HG03108 (cell line): Measurements from ENCODE around the gene GID8.

Experiments
- ATAC-seq: cut with Tn5 transposase; IDR thresholded peaks from one replicate; pipeline ENCODE4 v1.9.1; 2021; ENCODE audit warnings: moderate library complexity; ENCODE audit not compliant: unreplicated experiment

Gene GID8

DNA sequence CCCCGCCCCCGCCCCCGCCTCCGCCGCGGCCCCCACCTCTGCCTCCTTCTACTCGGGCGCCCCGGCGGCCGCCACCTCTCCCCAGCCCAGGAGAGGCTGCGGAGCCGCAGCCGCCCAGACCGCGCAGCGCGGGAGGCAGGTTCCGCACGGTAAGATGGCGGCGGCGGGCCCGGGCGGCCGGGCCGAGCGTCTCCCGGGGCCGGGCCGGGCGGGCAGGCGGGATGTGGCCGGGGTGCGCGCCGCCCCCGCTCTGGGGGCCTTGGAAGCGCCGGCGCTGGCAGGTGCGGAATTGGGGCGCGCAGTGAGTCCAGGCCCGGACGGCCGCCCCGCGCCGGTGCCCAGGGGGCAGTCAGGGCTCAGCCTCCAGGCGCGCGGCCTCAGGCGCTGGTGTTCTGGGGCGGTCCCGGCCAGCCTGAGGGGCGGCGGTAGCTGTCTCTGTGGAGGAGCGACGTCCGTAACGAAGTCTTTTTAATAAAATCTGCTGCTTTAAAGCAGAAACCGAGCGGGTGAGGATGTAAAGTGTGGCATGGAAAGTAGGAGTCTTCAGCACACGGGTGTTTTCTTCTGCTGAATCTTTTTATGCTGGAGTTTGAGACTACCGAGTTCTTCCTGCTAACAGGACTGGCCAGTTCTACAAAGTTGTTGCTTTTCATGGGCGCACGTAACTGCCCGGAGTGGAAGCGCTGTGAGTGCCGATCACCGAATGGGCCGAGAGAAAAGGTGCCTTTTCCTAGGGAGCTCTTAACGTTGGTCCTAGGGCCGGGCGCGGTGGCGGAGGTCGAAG lies at the start of gene GID8:
GID8 (plus strand) TSS at position 43 of the 784 bp plus-strand sequence. CDS start 3,356 bp downstream, outside the sequence.
- ATAC-seq: peak; percentile 37

DNA sequence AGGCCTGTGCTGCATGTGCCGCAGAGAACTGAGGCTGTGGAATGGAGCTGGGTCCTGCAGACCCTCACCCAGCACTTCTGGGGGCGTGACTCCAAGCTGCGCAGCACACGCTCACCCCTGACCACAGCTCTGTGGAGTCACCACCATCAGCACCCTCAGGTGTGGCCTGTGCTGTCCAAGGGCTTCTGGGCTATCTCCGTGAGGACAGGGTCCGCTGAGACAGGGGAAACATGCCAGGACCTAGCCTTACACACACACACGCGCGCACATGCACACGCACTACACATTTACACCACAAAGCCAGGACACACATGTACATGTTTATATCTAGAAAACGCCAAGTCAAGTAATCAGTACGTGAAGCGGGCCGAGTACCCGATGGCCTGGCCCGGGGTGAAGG lies 49.5 kb upstream of the GID8 start:
- no peak for ATAC-seq

DNA sequence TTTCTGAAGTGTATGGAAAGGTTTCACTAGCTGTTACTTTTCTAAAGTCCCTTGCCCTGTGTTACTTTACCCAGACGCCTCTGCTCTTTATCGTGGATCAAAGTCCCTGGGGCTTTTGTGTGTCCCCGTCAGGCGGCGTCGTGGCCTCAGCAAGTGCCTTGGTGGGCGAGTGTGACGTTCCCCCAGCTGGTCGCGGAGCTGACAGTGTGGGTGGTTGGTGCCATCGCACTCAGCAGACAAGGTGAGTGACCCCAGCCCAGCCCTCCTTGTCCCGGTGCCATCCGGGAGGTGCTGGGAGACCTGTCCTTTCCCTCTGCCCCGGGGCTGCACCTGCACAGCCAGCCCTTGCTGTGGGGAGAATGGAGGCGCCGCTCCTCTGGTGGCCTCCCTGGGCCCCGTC lies 49.0 kb upstream of the GID8 start:
- no peak for ATAC-seq

DNA sequence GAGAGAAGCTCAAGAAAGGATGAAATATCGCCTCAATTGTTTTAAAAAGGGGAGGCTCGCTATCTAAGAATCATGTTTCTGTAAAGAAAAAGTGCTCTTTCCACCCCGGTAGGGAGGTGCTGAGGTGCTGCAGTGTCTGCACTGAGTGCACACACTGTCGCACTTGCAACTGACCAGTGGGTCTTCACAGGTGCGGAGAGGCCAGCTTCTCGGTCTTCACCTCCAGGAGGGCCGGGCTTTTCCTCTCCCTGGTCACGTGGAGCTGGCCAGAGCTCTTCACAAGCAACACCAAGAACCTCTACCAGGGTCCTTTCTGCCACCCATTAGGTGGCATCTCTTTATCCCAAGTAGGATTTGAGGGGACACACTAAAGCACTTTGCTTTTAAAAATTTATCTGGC lies 48.5 kb upstream of the GID8 start:
- no peak for ATAC-seq

DNA sequence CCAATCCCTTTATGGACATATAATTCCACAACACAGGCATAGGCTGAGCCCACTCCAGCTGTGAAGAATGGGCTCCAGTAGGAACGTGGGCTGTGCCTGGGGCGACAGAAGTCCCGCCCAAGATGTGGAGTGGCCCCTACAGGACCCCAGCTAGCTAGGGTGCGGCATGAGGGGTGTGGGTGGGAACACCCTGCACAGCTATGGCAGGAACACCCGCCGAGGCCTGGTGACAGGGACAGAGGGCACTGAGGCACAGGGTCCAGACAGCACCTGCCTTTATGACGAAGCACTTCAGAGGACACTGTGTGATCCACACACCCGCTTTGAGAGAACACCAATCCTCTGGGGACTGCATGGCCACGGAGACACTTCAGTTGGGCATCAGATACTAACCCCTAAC lies 48.1 kb upstream of the GID8 start:
- ATAC-seq: no peak

DNA sequence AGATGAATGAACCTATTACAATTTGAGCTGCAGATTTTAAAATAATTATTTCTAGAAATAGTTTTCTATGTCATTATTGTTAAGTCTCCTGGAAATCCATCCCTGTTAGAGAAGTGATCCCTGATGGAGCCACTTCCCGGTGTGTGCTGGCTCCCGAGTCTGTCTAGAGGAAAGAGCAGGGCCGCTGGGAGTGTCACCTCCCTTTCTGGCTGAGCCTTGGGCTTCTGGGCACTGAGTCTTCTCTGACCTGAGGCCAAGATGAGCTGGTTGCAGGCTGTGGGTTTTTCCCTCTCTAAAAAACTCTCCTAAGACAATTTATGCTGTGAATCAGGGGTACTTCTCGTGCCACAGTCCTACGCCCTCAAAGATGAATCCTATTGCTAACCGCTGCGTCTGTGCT lies 47.5 kb upstream of the GID8 start:
- no peak for ATAC-seq

DNA sequence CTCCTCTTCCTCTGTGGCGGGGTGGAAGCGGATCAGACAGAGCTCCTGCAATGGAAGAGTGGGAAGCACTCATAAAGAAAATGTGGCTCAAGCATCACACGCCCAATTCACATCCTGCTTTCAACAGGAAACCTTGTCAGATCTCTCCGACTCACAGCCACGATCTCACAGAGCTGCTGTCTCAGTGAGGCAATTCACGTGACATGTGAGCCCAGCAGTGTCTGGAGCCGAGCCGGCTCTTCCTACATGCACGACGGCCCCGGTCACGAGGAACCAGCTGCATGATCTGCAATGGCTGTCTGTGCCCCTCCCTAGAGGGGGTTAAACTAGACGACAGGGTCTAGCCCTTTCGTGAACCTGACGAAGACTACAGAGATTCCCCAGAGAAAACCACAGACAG lies 46.8 kb upstream of the GID8 start:
- ATAC-seq: no peak

DNA sequence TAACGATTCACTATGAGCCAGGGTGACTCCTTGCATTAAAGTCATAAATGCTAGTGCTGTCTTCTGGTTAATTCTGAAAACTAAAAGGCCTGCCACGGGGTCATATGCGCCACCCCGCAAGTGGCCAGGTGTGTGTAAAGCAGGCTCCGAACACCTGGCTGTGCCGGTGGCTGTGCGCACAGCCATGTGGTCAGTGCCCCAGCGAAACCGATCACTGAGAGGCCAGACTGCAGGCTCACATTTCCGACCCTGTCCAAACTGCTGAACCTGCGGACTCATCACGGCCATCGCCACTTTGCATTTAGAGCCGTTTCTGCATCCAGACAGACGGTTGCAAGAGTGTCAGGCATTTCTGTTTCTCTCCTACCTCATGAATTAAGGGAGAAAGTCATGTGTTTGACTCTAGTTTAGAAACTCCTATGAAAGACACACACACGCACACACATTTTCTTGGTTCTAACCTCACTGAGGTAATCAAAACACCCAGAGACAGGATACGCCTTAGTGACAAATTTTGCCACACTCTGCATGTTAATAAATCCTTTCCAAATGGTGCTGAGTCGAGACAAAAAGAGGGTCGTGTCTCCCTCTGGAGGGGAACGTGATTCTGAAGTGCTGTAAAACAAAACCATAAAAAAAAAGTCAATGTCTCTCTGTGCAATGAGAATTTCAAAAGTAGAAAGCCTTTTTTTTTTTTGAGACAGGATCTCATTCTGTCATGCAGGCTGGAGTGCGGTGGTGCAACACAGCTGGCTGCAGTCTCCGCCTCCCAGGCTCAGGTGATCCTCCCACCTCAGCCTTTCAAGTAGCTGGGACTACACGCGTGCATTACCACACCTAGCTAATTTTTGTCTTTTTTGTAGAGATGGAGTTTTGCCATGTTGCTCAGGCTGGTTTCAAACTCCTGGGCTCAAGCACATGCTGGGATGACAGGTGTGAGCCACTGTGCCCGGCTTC lies 45.3 kb upstream of the GID8 start:
- ATAC-seq: no peak

DNA sequence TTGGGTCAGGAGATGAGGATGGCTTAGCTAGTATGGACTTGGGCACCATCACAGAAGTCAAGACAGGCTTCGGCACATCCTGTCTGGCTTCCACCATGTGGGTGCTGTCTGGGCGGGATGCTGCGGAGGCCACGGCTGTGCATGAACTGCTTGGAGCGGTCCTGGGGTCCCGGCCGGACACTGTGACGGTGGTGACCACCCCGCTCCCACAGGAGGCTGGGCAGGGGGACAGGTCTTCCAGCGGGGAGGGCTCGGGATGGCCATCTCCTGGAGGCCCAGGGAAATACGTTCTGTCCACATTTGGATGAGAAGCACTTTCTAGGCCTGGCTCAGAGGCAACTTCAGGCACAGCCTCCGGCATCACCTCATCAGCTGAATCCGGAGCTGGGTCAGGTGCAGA lies 44.2 kb upstream of the GID8 start:
- ATAC-seq: no peak

DNA sequence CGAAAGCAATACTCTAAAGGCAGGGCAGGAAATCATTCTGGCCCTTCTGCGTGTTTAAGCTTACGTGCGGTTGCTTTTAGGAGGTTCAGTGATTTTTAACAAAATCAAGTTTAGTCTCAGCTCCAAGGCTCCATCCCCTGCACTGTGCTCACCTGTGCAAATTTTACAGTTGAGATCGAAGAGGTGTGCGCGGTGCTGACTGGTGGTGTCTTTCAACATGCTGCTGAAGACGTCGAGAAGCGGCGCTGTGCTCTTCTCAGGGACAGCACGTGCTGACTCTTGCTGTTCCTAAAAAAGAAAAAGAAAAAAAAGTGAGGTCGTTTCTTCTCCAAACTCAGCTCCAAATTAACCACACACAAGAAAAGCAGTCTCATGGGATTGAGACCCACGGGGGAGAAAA lies 43.7 kb upstream of the GID8 start:
- no peak for ATAC-seq

DNA sequence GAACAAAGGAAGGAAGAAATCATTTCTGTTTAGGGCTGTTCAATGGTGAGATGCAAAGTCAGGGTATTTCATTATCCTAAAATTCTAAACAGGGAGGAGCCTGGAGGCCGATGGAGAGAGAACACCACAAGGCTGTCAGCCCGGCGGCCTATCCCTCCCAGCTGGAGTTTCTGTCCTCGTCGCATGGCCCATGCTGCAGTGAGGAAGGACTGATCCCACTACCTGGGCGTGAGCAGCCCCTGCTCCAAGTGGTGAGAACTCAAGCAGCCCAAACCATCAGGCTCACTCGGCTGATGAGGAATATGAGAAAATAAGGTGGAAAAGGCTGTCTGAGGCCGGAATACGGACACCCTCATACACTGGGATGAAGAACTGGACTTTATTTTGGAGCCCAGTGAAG lies 42.4 kb upstream of the GID8 start:
- no peak for ATAC-seq

DNA sequence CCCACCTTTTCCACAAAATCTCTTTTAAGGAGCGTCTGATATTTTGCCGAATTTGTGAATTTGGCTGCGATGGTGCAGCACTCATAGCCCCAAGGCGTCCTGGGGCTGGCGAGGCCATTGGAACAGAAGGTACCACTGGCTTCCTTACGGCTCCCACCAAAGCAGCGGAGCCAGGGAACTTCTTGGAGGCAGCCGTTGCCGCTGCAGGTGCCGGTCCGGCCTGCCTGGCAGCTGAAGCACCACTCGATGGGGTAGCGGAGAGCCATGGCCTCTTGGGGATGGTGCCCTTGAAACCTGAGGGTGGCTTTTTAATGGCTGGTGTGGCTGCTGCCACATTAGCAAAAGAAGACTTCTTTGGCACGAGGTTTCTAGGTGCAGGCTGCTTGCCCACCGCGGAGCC lies 41.4 kb upstream of the GID8 start:
- ATAC-seq: no peak

DNA sequence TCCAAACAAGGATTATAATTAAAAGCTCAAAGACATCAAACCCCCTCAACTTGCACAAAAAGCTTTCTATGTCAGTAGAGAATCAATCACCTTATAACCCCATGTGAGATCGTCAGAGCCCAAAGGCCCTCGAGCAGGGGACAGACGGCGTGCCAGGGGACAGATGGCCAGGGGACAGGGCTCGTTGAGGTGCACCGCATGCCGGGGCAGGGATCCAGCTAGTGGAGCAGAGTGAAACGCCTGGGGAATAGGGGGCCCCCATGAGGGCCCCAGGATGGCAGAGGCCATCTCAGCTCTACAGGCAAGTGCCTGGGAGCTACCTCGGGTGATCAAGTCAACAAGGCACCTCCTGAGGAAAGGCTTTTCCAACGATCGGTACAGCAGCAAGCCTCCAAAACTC lies 40.3 kb upstream of the GID8 start:
- ATAC-seq: no peak

DNA sequence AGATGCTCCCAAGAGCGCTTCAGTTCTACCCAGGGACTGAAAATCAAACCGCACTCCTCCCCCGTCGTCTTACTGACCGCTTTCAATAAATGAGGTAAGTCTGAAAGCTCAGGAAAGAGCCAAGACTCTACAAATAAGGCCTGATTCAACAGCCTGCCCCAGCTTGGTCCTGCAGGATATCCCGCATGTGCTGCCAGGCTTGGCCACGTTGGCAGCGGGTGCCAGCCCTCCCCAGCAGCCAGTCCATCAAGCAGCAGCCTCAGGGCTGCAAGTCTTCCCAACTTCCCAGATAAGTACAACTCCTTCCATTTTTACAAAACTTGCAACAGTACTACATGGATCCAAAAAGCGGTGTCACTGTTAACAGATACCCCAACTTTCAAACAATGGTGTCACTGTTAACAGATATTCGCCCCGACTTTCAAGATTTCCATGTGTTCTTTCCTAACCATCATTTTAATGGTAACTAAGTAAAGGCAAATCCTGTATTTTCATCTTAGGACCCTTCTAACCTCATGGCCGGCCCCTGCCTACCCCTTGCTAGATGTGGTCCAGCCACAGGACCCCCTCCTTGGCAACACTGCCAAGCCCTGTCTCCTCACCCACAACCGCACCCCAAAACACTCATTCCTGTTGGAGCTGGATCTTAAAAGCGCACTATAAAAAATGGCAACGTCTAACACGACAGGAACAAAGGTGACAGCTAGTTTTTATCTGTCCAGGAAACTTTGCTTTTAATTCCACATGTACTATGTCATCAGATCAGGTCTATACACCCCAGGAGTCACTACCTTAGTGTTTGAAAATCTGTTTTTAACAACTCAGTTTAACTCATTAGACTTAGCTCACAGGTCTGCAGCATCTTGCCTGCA lies 39.6 kb upstream of the GID8 start:
- ATAC-seq: no peak

DNA sequence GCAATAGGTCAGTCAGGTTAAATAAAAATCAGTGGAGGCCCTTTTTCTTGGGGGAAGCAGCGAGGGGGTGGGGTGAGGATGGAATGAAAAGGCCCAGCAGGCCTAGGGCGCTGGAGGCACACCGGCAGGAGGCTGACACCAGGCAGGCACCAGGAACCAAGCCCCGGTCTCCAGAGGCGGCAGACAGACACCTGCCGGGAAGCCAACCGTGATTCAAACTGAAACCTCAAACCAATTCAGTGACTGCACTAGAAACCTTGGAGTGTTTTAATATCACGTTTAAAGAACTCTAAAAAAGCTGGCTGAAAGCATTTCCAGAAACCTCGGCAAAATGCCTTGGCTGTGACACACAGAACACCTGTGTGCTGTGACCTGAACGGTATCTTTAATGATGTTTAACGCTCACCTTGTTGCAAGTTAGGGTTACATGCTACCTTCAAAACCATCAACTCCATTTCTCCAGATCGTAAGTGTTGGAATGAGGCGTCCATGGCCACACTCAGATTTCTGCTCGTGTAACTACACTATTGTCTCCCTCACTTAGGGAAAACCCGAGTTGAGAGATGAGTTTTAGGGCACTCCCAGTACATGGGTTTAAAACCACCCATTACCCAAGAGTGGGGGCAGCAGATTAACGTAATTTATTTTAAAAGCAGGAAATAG lies 38.8 kb upstream of the GID8 start:
- no peak for ATAC-seq

DNA sequence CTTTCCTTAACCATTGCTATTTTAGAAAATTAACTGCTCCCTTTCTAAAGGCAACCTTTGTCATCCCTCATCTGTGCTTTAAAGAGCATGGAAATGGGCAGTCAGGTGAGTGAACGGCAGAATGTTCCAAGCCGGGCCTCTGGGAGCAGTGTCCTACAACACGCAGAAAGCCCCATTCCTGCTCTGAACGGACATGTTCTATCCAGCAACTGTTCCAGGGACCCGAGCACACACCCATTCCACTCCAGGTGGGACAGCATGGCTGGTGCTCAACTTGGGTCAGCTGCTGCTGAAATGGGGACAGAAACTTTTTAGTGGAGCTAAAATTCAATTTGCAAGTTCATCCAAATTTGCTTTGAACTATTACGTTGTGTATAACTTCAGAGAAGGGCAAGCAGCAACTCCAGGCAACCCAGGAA lies 38.3 kb upstream of the GID8 start:
- no peak for ATAC-seq

DNA sequence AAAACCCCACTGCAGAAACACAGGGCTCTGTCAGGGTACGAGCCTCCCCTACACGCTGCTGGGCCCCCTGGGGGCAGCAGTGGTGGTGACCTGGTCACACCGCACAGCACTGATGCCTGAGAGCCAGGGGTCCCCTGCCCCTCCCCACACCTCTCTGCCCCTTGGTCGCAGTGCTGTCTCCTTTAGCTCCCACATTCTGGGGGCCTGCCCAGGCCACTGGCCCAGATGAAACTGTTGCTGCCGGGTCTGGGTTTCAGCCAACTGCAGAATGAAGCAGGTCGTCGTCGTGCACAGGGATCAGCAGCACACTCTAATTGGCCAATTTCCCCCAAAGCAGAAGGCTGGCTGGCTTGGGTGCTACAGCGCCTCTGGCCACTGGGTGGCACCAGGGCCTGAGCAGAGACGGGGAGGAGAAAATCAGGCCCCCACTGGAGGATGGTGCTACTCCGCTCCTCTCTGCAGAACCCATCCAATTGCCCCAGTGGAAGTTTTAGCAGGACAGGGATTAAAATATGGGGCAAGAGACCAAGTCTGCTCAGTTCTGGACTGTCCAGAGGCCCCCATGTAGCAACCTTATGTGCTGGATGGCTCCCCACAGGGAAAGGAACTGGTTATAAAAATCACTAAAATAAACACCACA lies 37.8 kb upstream of the GID8 start:
- ATAC-seq: peak; percentile 78

DNA sequence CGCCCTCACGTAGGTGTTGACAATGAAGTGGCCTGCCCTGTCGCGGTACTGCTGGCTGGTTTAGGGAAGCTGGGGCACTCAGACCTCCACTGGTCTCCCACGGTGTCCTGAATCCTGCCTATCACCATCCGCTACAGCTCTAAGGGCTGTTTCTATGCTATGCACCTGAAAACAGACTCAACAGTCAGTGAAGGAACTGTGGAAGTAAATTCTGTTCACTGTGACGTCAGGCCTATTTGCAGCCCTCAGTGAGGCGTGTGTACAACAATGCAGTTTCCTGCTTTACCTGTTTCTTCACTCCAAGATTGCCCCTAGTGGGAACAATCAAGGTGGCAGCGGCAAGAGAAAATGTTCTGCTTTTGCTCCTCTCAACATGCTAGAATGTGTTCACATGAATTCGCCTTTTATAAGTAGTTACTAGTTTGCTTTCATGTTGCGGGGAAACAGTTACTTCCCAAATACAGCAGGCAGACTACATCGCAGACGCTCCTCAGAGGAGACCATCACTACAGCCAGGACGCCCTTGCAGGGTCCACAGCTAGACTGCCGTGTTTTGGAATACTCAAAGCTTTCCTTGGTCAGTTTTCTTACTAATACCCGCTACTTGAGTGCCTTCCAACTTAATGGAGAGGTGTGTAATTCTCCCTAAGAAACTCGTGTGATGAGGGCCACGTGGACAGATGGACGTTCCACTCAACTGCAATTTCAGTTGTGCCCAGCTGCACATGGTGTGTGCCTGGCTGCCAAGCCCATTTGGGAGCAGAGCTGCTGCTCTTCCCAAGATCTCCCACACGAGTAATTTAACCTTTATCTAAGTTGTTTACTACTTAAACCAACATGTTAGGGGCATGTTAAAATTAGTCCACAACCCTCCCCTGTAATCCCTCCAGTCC lies 37.0 kb upstream of the GID8 start:
- ATAC-seq: no peak

DNA sequence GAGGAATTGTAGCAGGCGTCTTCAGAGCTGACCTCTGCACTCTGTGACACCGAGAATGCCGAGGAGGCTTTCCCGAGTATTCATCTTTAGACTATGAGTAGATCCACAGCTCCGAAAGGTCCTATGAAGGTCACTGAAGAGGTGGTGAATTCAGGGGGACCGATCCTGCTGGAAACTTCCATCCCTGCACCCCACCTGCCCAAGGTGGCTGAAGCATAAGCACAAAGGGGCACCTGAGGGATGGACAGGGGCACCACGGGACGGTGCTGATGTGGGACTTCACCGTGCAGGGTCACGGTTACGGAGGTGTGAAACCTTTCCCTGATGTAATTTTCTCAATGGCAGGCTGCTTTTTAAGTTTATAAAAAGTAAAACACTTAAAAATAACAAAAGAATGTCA lies 36.1 kb upstream of the GID8 start:
- ATAC-seq: no peak
